ENCODE data around the gene RTN1. TPM values are rescaled to one million over a fixed set of nuclear protein-coding genes. Genes with fewer than 3 reads are reported as not detected.

Gene RTN1
- total RNA-seq, 4 donors from 2014 or later: 2.4 to 4.9 (median 4.6) TPM; not detected in 1

- WGBS, 2 donors (ENCODE audit: low coverage in 1 of 2): 29 to 60% methylated on average over 1 to 2 of the region's 2 CpGs
- DNase-seq: no peak
- Histone ChIP-seq H3K27ac (no peak overlapping the region), H3K9me3 (no peaks in the 10 kb centered on the region), H3K27me3 (no peaks in the 10 kb centered on the region), H3K4me1 (no peaks in the 10 kb centered on the region), H3K4me3 (no peak overlapping the region), H3K36me3 (no peaks in the 10 kb centered on the region)
- no peak for TF ChIP-seq POLR2A (IDR thresholded peaks at IDR 0.05)
- TF ChIP-seq POLR2AphosphoS5 (IDR thresholded peaks at IDR 0.05): no peak
- no peak for TF ChIP-seq EP300 (IDR thresholded peaks at IDR 0.05; ENCODE audit: low read depth)
- TF ChIP-seq CTCF (IDR thresholded peaks at IDR 0.05): no peak
- intact Hi-C loops (cut with DNase I; ENCODE audit: low total_unique reads): no loop called here
- in situ Hi-C loops (cut with MboI; ENCODE audit: low pct_ligation_motif_present in 1 of 4, low pct_unique_long_range_greater_than_20kb in 1 of 4, low sequenced_read_pairs in 3 of 4): no loop called here
These were observed 179.3 kb downstream of the RTN1 start for GRCh38 chr14:59691266-59691665.

GRCh38 chr14:59690426-59690825, 180.2 kb downstream of the RTN1 start:
- TF ChIP-seq CTCF (IDR thresholded peaks at IDR 0.05): no peak
- no peak for TF ChIP-seq POLR2A (IDR thresholded peaks at IDR 0.05)
- TF ChIP-seq EP300 (IDR thresholded peaks at IDR 0.05; ENCODE audit: low read depth): no peak
- no peak for TF ChIP-seq POLR2AphosphoS5 (IDR thresholded peaks at IDR 0.05)
- in situ Hi-C loops (cut with MboI; ENCODE audit: low pct_ligation_motif_present in 1 of 4, low pct_unique_long_range_greater_than_20kb in 1 of 4, low sequenced_read_pairs in 3 of 4): no loop called here
- H3K4me1 ChIP-seq: no peaks in the 10 kb centered on the region
- H3K27me3 ChIP-seq: no peaks in the 10 kb centered on the region
- no peak overlapping the region for H3K27ac ChIP-seq
- no peaks in the 10 kb centered on the region for H3K36me3 ChIP-seq
- H3K4me3 ChIP-seq: no peak overlapping the region
- WGBS, 2 donors (ENCODE audit: low coverage in 1 of 2): 0 to 30% methylated on average over 1 of the region's 1 CpG
- intact Hi-C loops (cut with DNase I; ENCODE audit: low total_unique reads): no loop called here
- DNase-seq: no peak
- H3K9me3 ChIP-seq: no peaks in the 10 kb centered on the region

GRCh38 chr14:59688224-59689170, 182.1 kb downstream of the RTN1 start:
- H3K27ac ChIP-seq: no peak overlapping the region
- H3K9me3 ChIP-seq: no peaks in the 10 kb centered on the region
- in situ Hi-C loops (cut with MboI; ENCODE audit: low pct_ligation_motif_present in 1 of 4, low pct_unique_long_range_greater_than_20kb in 1 of 4, low sequenced_read_pairs in 3 of 4) (no loop called here), intact Hi-C loops (cut with DNase I; ENCODE audit: low total_unique reads) (no loop called here)
- no peak overlapping the region for H3K4me3 ChIP-seq
- 63 to 96% methylated on average over 3 to 7 of the region's 8 CpGs for WGBS, 2 donors (ENCODE audit: low coverage in 1 of 2)
- H3K36me3 ChIP-seq: no peaks in the 10 kb centered on the region
- TF ChIP-seq EP300 (IDR thresholded peaks at IDR 0.05; ENCODE audit: low read depth) (no peak), CTCF (IDR thresholded peaks at IDR 0.05) (peak; percentile 44 to 66 (median 61)), POLR2A (IDR thresholded peaks at IDR 0.05) (no peak), POLR2AphosphoS5 (IDR thresholded peaks at IDR 0.05) (no peak)
- H3K27me3 ChIP-seq: no peaks in the 10 kb centered on the region
- DNase-seq: peak; percentile 58
- no peaks in the 10 kb centered on the region for H3K4me1 ChIP-seq

GRCh38 chr14:59687663-59688062, 182.9 kb downstream of the RTN1 start:
- DNase-seq: no peak
- in situ Hi-C loops (cut with MboI; ENCODE audit: low pct_ligation_motif_present in 1 of 4, low pct_unique_long_range_greater_than_20kb in 1 of 4, low sequenced_read_pairs in 3 of 4) (no loop called here), intact Hi-C loops (cut with DNase I; ENCODE audit: low total_unique reads) (no loop called here)
- Histone ChIP-seq H3K4me1 (no peaks in the 10 kb centered on the region), H3K27ac (no peak overlapping the region), H3K4me3 (no peak overlapping the region), H3K9me3 (no peaks in the 10 kb centered on the region), H3K27me3 (no peaks in the 10 kb centered on the region), H3K36me3 (no peaks in the 10 kb centered on the region)
- TF ChIP-seq POLR2A (IDR thresholded peaks at IDR 0.05): no peak

Data from transverse colon (tissue), 4 donors.